HUDEP-2 (cell line): ENCODE results near the gene BTBD9.
A peak's percentile ranks its signal among the peaks of the same experiment; 100 is the strongest.
"Not testable (repeated sequence)": the region's sequence is repeated elsewhere in the genome, so short reads cannot be mapped to it uniquely, and the experiment has no call there.

Source experiments
- DNase-seq, 76 experiments: peaks; one replicate each; lab custom pipeline; 2025; ENCODE audit not compliant: unreplicated experiment in 76 of 76; lab: John Stamatoyannopoulos, UW

The BTBD9 gene

DNA sequence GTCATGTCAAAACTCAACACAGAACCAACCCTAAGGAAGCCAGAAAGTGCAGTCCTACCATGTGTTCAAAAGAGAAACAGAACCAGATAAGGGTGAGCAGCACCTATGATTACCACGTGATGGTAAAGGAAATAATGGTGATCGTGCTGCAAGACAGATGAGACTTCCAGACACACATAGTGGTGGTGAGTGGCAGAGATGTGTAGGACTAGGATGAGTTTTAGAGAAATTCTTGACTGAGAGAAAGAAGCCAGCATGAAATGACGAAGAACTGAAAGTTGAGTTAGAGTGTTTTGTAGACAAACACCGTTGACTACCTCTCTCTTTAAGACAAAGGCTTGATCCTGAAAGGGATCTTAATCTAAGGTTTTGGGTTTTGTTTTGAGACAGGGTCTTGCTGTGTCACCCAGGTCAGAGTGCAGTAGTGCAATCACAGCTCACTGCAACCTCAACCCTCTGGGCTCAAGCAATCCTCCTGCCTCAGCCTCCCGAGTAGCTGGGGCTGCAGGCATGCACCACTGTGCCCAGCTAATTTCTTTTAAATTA is 10.6 kb upstream of the BTBD9 start:
- DNase-seq: no peak

DNA sequence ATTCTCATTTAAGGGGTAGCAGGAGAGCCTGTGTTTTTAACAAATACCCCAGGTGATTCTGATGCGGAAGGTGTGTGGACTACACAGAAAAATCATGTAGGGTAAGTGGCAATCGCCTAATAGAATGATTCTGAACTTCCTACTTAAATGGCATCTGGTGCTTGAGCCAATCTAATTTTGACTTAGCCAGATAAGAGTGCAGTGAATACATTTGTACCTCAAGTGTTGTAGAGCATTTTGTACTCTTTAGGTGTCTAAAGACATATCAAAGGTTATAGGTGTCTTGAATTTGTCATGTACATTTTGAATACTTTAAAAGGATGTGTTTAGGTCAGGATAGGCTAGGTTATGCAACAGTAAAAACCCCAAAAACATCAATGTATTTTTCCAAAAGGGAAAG is 10.0 kb upstream of the BTBD9 start:
- DNase-seq: no peak

DNA sequence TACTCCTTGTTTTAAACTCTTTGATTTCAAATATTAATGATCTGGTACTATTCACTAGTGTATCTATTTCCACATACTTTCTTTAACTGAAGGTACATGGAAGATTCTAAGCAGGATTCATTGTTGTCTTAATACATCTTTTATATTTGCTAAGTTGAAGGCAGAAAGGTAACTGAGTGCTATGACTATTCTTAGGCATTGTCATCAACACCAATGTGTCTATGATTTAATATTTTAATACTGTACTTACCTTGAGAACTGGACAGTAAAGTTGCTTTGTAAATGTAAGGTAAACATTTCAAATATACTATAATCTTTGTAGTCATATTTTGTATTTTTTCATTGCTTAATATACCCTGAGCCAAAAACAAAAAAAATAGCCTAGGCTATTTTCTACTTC is 8.9 kb upstream of the BTBD9 start:
- no peak for DNase-seq

GRCh38 chr6:38646166-38646878 is 6.6 kb upstream of the BTBD9 start:
- no peak for DNase-seq

DNA sequence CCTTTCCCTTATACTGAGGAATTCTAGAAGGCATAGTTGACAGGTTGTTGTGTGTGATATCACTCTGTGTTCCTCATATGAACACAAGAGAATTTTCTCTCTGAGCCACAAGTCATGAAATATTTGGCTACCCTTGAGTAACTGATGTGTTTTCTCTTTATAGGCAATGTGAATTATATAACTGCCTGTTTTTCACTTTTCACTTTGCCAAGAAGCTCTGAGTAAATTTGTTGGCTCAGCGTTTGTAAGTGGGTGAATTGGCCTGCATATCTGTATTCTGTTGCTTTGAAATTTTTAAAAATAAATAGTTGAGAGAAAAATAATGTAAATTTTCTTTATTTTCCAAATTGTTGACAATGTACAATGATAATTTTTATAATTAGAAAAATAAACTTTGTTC is 5.2 kb upstream of the BTBD9 start:
- DNase-seq: no peak

DNA sequence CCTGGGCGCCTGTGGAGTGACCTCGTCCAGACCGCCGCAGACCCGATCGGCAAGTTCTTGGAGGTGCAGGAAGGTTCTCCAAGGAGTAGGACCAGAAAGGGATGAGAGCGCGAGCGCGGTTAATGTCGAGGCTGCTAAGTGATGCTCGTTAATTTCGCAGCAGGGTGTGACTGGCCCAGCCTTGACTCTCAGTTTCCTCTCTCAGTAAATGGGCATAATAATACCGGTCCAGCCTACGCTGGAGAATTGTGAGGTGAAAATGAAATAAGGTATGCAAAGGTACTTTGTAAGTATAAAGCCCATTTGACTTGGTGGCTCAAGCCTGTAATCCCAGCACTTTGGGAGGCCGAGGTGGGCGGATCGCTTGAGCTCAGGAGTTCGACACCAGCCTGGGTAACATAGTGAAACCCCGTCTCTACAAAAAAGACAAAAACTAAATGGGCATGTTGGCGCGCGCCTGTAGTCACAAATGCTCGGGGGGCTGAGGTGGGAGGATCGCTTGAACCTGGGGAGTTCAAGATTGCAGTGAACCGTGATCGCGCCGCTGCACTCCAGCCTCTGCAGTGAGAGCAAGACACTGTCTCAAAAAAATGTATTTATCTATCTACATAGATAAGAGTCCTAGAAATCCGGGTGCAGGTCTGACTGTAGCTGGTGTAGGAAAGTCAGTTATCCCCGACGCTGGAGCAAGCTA is 634 bp upstream of the BTBD9 start:
- DNase-seq: no peak

- peak in 2 of 76 experiments; percentile 6 to 19 for DNase-seq
These were observed 710 bp downstream of the BTBD9 start for GRCh38 chr6:38638941-38639497.

GRCh38 chr6:38637756-38638155 is 2.0 kb downstream of the BTBD9 start:
- DNase-seq: no peak

- no peak for DNase-seq
These were observed 3.7 kb downstream of the BTBD9 start for GRCh38 chr6:38636027-38636426.

GRCh38 chr6:38634518-38634917 is 5.2 kb downstream of the BTBD9 start:
- DNase-seq: no peak

DNA sequence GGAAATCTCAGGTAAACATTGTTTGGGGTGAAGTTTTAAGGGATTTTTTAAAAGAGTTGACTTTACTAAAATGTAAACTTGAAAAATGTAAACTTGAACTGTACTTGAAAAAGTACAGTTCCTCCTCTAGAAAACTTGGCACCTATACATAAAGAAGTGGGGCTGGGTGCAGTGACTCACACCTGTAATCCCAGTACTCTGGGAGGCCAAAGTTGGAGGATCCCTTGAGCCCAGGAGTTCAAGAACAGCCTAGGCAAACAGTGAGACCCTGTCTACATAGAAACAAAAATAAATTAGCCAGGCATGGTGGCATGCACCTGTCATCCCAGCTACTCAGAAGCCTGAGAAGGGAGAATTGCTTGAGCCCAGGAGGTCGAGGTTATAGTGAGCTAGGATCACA is 7.2 kb downstream of the BTBD9 start:
- no peak for DNase-seq

DNA sequence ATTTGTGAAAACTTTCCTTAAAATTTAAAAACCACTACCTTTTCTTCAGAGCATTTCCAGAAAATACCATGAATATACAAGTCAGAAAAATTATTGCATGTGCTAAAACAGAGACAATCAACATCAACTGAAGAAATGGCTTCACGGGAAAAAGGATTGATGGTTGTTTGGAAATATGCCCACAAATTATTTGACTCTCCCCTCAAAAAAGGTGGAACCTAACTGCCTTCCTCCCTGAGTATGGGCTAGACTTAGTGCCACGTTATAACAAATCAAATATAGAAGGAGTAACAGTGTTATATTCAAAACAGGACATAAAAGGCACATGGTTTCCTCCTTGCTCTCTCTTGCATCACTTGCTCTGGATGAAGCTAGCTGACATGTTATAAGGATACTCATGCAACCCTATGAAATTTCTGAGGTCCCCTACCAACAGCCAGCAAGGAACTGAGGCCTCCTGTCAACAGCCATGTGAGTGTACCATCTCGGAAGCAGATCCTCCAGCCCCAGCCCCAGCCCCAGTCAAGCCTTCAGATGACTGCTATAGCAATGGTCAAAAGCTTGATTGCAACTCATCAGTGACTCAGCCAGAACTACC is 8.4 kb downstream of the BTBD9 start:
- no peak for DNase-seq

DNA sequence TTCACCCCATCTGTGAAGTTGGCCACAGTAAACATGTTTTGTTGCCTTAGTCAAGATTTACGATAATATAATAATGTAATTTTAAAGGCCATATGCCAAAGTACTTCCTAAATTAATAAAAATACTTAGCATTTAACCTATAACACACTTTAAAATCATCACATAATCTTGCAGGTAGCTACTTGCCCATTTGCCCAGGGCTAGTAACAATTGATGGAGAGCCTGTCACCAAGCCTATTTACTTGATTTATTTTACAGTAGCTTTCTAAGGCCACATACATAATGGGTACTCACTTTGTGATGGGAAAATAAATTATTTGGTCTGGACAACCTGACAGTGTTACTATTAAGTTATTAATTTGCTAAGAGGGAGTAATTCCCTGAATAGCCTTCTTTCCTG is 14.5 kb downstream of the BTBD9 start:
- no peak for DNase-seq

GRCh38 chr6:38619342-38619741 is 20.4 kb downstream of the BTBD9 start:
- DNase-seq: not testable (repeated sequence)

- not testable (repeated sequence) for DNase-seq
These were observed 21.4 kb downstream of the BTBD9 start for GRCh38 chr6:38618301-38618700.

DNA sequence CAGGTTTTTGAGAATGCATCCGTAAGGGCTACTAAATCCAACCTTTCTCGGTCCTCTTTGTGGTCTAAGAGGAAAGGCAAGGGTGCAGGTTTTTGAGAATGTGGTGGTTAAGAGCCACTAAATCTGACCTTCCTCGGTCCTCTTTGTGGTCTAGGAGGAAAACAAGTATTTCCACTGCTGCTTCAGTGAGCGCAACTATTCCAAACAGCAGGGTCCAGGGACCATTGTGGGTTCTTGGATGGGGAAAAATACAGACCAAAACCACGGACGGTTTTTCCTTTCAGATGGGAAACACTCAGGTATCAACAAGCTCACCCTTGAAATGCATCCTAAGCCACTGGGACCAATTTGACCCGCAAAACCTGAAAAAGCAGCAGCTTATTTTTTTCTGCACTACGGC is 21.9 kb downstream of the BTBD9 start:
- no peak for DNase-seq

DNA sequence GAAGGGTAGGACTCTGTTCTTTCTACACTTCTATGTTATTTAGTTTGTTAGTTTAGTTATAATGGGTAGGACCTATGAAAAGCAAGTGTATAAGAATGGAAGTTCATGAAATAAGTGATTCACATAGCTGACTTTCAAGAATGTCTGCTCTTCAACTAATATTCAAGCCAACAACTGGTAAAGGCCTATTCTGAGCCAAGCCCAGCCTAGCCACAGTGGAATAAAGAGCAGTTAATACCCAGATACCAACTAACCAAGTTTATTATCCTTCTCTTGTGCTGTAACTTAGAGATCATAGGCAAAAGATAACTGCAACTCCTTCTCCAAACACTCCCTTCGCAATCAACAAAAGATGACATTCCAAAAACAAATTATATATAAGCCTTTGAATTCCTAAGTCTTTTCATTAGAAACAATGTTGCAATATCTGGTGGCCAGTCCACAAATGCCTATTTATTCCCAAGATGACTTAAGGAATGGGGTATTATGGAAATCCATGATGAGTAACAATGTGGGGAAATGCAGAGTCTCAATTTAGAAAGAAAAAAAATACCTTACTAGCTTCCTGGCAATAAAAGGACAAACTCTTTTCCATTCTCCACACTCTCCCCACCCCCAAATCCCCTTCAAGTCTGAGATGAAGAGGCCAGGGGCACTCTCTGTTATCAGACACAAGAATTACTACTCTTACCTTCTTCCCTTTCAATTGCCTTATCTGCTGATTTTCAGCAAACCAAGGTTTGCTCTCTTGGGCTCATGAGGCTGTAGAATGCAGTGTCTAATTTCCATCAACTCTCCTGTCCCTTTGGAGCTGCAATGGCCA is 27.4 kb downstream of the BTBD9 start:
- DNase-seq: no peak

GRCh38 chr6:38610050-38610625 is 29.6 kb downstream of the BTBD9 start:
- no peak for DNase-seq

DNA sequence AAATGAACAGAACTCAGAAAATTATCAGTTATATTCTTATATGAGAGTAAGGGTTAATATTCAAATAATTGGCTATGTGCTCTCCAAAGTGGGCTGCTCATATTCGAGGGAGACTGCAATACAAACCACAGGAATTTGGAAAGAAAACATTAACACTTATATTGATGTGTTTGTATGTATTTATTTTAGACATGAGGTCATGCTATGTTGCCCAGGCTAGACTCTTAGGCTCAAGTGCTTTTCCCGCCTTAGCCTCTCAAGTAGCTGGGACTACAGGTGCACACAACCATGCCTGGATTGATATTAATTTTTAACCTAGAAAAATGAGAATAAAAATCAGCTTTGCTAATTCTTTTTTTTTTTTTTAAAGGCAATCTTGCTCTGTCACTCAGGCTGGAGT is 35.0 kb downstream of the BTBD9 start:
- DNase-seq: no peak

GRCh38 chr6:38603966-38604365 is 35.8 kb downstream of the BTBD9 start:
- DNase-seq: no peak
